Tibial nerve (tissue), 4 donors: ENCODE data around the gene PITPNM1. TPM values are rescaled to one million over a fixed set of nuclear protein-coding genes. Genes with fewer than 3 reads are reported as not detected.

Experiments
- DNase-seq, 2 donors: peaks; one replicate each; pipeline ENCODE4 v3.0.0-alpha.2; 2019; ENCODE audit warnings: low spot score in 2 of 2
- H3K27ac ChIP-seq, 4 donors: fragments of 200-600 bp; sonication (generic) in 3 of 4; one replicate each; pipeline ENCODE4 v1.5.1; 2017 to 2019; ENCODE audit warnings: mild to moderate bottlenecking in 1 of 4
- H3K27me3 ChIP-seq, 2 donors: fragments of 200-600 bp; sonication (generic) in 1 of 2; one replicate each; pipeline versions ENCODE4 v1.5.1 to v1.6.0; 2017 to 2019
- H3K36me3 ChIP-seq, 3 donors: fragments of 200-600 bp; sonication (generic); one replicate each; pipeline ENCODE4 v1.5.1; 2018 to 2019
- H3K4me1 ChIP-seq, 4 donors: fragments of 200-600 bp; sonication (generic) in 3 of 4; one replicate each; pipeline ENCODE4 v1.5.1; 2017 to 2019
- H3K4me3 ChIP-seq, 4 donors: fragments of 200-600 bp; sonication (generic) in 3 of 4; one replicate each; pipeline ENCODE4 v1.5.1; 2017 to 2019; ENCODE audit warnings: mild to moderate bottlenecking in 1 of 4, moderate library complexity in 1 of 4
- H3K9me3 ChIP-seq, 4 donors: fragments of 200-600 bp; sonication (generic) in 3 of 4; one replicate each; pipeline ENCODE4 v1.5.1; 2017 to 2019
- CTCF ChIP-seq, 5 experiments: fragments of 200-600 bp in 3 of 5; fragments of 450-650 bp in 2 of 5; sonication (generic) in 3 of 5; IDR thresholded peaks; one replicate each; pipeline ENCODE4 v1.5.1; 2016 to 2019; ENCODE audit warnings: antibody characterized with exemption in 5 of 5, mild to moderate bottlenecking in 3 of 5, moderate library complexity in 2 of 5
- EP300 ChIP-seq, 2 donors: sonication (generic); formaldehyde crosslinking; IDR thresholded peaks; one replicate each; pipeline ENCODE4 v1.6.1; 2017; ENCODE audit warnings: antibody characterized with exemption in 2 of 2, mild to moderate bottlenecking in 1 of 2
- POLR2A ChIP-seq, 2 donors: fragments of 450-650 bp; IDR thresholded peaks; one replicate each; pipeline ENCODE4 v1.6.1; 2017; ENCODE audit warnings: antibody characterized with exemption in 2 of 2, mild to moderate bottlenecking in 2 of 2, moderate library complexity in 2 of 2
- WGBS, 2 donors: methylation state at CpG; one replicate each; pipeline ENCODE4 v1.1.5; 2018; 5-methylcytosine and 5-hydroxymethylcytosine counted together
- small RNA-seq: library from RNA; depleted of rRNA; stranded (forward); fragments of <200 nt; gene quantifications from one replicate; pipeline ENCODE3, GENCODE V24; 2016
- total RNA-seq, 4 donors: library from RNA; depleted of rRNA; stranded (reverse); fragments of >200 nt; gene quantifications; one replicate each; pipeline ENCODE4 v1.1.0, GENCODE V29; 2016

PITPNM1 gene
- total RNA-seq, 4 donors from 2014 or later: 22.8 to 69.6 (median 38.6) TPM

GRCh38 chr11:67442504-67443404 is 62.4 kb downstream of the PITPNM1 start:
- no peak for DNase-seq
- peaks cover 0 to 44% (median 0%) of the 10 kb centered on the region in 3 donors for H3K36me3 ChIP-seq
- no peaks in the 10 kb centered on the region for H3K27me3 ChIP-seq
- peak overlapping the region; percentile 89 to 96 (median 94) for H3K27ac ChIP-seq
- H3K4me3 ChIP-seq: peak overlapping the region; percentile 70 to 78 (median 75)
- WGBS, 2 donors: 36 to 39% methylated on average over 24 to 30 of the region's 45 CpGs
- no peaks in the 10 kb centered on the region for H3K9me3 ChIP-seq
- H3K4me1 ChIP-seq: peaks cover 0 to 55% (median 32%) of the 10 kb centered on the region in 4 donors
- no peak for TF ChIP-seq POLR2A (IDR thresholded peaks at IDR 0.05)
- TF ChIP-seq EP300 (IDR thresholded peaks at IDR 0.05): no peak
- TF ChIP-seq CTCF (IDR thresholded peaks at IDR 0.05): no peak

Small RNA genes within 50 kb of the gene (small RNA-seq; reads per million reads assigned to genes)
- not detected for gene MIR6752

Other genes with a start within 250 kb of the PITPNM1 start
- gene GRK2, start 238.9 kb downstream of the PITPNM1 start, total RNA-seq: 100 to 1,000 TPM in 1 of 4 donors, 10 to 100 TPM in 3; 46.0 to 134 (median 65.4) TPM
- 100 to 1,000 TPM in 1 of 4 donors, 10 to 100 TPM in 3; 46.8 to 158 (median 69.5) TPM for gene ANKRD13D, start 216.1 kb downstream of the PITPNM1 start, total RNA-seq
- gene SSH3, start 201.8 kb downstream of the PITPNM1 start, total RNA-seq: 10 to 100 TPM; 28.5 to 51.6 (median 43.1) TPM
- gene POLD4, start 151.8 kb downstream of the PITPNM1 start, total RNA-seq: 100 to 1,000 TPM in 1 of 4 donors, 10 to 100 TPM in 3; 70.8 to 154 (median 88.5) TPM
- 10 to 100 TPM in 1 of 4 donors, 1 to 10 TPM in 3; 3.7 to 23.1 (median 5.9) TPM for gene CLCF1, start 131.8 kb downstream of the PITPNM1 start, total RNA-seq
- gene RAD9A, start 113.4 kb downstream of the PITPNM1 start, total RNA-seq: 10 to 100 TPM; 22.7 to 39.0 (median 36.4) TPM
- gene PPP1CA, start 103.5 kb downstream of the PITPNM1 start, total RNA-seq: 10 to 100 TPM; 50.6 to 97.8 (median 72.7) TPM
- gene TBC1D10C, start 101.3 kb downstream of the PITPNM1 start, total RNA-seq: 1 to 10 TPM; 1.5 to 4.5 (median 2.2) TPM
- 1 to 10 TPM; 1.8 to 5.9 (median 4.3) TPM for gene CARNS1, start 89.7 kb downstream of the PITPNM1 start, total RNA-seq
- gene RPS6KB2, start 76.9 kb downstream of the PITPNM1 start, total RNA-seq: 10 to 100 TPM; 36.9 to 69.3 (median 47.1) TPM
- 10 to 100 TPM in 3 of 4 donors, 1 to 10 TPM in 1; 6.9 to 18.0 (median 12.8) TPM for gene PTPRCAP, start 67.7 kb downstream of the PITPNM1 start, total RNA-seq
- 10 to 100 TPM; 60.9 to 95.1 (median 77.1) TPM for gene CORO1B, start 61.9 kb downstream of the PITPNM1 start, total RNA-seq
- gene GPR152, start 52.6 kb downstream of the PITPNM1 start, total RNA-seq: not detected
- gene CABP4, start 50.0 kb downstream of the PITPNM1 start, total RNA-seq: 1 to 10 TPM in 3 of 4 donors, under 1 TPM in 1; 0.21 to 5.7 (median 3.6) TPM
- gene TMEM134, start 36.1 kb downstream of the PITPNM1 start, total RNA-seq: 100 to 1,000 TPM in 2 of 4 donors, 10 to 100 TPM in 2; 49.2 to 184 (median 96.6) TPM
- gene AIP, start 22.3 kb downstream of the PITPNM1 start, total RNA-seq: 100 to 1,000 TPM in 2 of 4 donors, 10 to 100 TPM in 2; 88.2 to 117 (median 96.0) TPM
- 10 to 100 TPM; 75.4 to 90.8 (median 80.6) TPM for gene CDK2AP2, start 2.8 kb upstream of the PITPNM1 start, total RNA-seq
- not detected for gene CABP2, start 18.1 kb upstream of the PITPNM1 start, total RNA-seq
- 1,000 to 10,000 TPM in 1 of 4 donors, 100 to 1,000 TPM in 3; 631 to 1,055 (median 774) TPM for gene GSTP1, start 78.4 kb upstream of the PITPNM1 start, total RNA-seq
- gene NDUFV1, start 101.6 kb upstream of the PITPNM1 start, total RNA-seq: 100 to 1,000 TPM; 282 to 357 (median 323) TPM
- gene NUDT8, start 124.6 kb upstream of the PITPNM1 start, total RNA-seq: 10 to 100 TPM; 11.0 to 21.3 (median 20.0) TPM
- not detected for gene TBX10, start 134.4 kb upstream of the PITPNM1 start, total RNA-seq
- gene ACY3, start 145.4 kb upstream of the PITPNM1 start, total RNA-seq: under 1 TPM in 1 of 4 donors, not detected in 3; 0.44 TPM
- not detected for gene ALDH3B2, start 169.3 kb upstream of the PITPNM1 start, total RNA-seq